ENCODE results near the gene EHD1.

- TF ChIP-seq FOXK2 (IDR thresholded peaks at IDR 0.05) (no peak), HDGF (IDR thresholded peaks at IDR 0.05; ENCODE audit: borderline replicate concordance) (no peak), TARDBP (IDR thresholded peaks at IDR 0.05) (no peak), SUZ12 (IDR thresholded peaks at IDR 0.05) (no peak), BHLHE40 (IDR thresholded peaks at IDR 0.05; ENCODE audit: borderline replicate concordance) (no peak), ELF4 (IDR thresholded peaks at IDR 0.05) (no peak), FOXA1 (IDR thresholded peaks at IDR 0.05) (no peak), L3MBTL2 (conservative IDR thresholded peaks at IDR 0.05) (no peak), SP1 (IDR thresholded peaks at IDR 0.05) (no peak), FOXM1 (IDR thresholded peaks at IDR 0.05; ENCODE audit: borderline replicate concordance) (no peak), LEF1 (IDR thresholded peaks at IDR 0.05; ENCODE audit: borderline replicate concordance) (no peak)
Observed at GRCh38 chr11:64839887-64840782, 38.3 kb downstream of the EHD1 start.

Data from HEK293T (cell line).